M059J (cell line): ENCODE results near the gene AQP5. TPM values are rescaled to one million over a fixed set of nuclear protein-coding genes. Genes with fewer than 3 reads are reported as not detected.
"Not testable (repeated sequence)": the region's sequence is repeated elsewhere in the genome, so short reads cannot be mapped to it uniquely, and the experiment has no call there.

Experiments used
- DNase-seq: peaks from one replicate; pipeline ENCODE4 v3.0.0-alpha.2; 2012; ENCODE audit warnings: low read depth
- total RNA-seq: library from RNA; depleted of rRNA; stranded (reverse); fragments of >200 nt; shearing (Covaris generic); gene quantifications from 2 replicates; pipeline ENCODE4 v1.2.3, GENCODE V29; 2014

The AQP5 gene
- total RNA-seq, 1 experiment from 2014 or later: 0.25 TPM

- DNase-seq: no peak
These were observed 19.1 kb downstream of the AQP5 start for GRCh38 chr12:49980501-49981349.

DNA sequence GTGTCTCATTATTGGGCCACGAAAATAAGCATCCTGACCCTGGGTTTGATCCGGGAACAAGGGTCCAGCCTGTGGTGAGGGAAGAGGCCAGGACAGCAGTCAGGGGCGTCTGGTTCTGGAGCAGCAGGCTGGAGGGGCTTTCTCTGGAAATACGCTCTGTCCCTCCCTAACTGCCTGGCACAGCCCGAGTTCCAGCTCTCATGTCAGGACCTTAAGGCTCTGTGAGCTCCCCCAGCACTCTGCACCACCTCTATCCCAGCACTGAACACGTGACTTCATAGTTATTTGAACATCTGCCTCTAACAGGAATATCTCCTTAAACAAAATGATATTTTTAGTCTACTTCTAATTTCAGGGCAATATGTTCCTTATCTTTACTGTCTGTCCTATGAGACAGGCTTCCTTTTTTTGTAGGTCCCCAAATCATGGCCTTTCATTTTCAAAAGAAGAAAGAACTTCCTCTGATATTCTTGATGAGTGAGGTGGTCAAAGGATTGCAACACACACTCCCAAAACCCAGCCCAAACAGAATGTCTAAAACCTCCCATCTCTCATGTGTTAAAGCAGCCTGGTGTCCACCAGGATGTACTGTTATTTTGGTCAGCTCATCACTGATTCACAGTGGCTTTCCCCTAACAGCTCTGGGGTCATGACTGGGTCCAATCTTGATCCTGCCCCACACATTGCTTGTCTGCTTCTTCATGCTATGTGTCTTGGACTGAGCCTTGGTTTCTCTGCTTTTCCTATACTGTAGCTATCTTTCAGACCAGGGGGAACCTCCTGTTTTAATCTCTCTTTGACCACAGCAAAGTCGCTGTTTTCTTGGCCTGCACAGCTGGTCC is 20.8 kb downstream of the AQP5 start:
- DNase-seq: no peak

DNA sequence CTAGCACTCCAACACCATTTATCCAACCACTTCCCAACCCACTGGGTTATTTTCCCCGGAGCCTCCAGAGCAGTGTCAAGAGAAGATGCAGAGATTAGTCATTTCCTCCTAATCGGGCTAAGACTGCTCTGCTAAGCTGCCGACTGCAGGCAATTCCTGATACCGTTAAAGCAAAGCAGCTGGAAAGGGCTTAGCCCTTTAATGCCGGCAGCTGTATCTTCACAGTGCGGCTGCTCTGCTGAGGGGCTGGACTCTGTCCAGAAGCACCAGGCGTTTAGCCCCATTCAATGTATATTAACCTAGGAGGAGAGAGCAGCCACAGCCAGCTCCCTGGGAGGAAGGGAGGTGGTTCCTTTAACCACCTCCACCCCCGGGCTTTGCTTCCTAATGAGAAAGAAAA is 22.2 kb downstream of the AQP5 start:
- peak; percentile 79 for DNase-seq

DNA sequence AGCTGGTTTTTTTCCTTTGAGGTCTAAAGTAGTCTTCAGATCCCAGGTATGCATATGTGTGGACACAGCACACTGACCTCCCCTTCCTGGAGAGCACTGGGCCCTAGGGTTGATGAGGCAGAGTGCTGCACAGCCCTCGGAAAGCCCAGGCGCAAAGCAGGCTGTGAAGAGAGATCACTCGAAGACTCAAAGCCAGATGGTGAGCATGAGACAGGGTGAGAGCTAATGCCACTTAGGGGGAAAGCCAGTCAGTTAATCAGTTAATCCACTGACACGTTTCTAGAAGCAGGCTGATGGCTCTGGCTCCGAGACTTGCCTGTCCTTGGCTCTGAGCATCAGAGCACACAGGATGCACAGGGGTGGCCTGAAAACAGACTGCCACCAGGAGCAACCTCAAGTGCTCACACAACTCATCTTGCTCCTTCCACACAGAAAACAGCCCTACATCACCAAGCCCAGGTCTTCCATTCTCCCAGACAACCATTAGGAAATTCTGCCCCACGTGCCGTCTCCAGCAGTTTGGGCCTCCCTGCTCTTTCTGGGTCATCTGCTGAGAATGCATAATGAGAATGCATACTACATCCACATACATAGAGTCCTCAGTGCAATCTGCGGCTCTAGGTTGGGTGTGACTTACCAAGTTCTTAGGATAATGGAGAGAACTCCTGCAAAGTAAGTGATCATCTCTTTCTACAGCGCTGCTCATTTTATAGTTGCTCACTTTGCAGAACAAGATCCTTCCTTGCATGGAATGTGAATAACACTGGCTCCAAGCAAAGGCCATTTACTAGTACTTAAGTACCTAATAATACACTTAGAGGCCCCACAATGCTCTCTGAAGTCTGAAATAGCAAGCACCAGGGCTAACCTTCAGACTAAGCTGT is 23.0 kb downstream of the AQP5 start:
- DNase-seq: no peak

- no peak for DNase-seq
These were observed 24.3 kb downstream of the AQP5 start for GRCh38 chr12:49985981-49986380.

DNA sequence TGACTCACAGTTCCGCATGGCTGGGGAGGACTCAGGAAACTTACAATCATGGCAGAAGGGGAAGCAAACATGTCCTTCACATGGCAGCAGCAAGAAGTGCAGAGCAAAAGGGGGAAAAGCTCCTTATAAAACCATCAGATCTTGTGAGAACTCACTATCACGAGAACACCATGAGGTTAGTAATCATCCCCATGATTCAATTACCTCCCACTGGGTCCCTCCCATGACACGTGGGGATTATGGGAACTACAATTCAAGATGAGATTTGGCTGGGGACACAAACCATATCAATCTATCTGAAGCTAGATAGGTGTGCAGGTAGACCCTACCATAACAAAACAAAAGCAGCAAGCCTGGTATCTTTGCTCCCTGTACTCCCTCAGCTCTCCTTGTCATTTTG is 24.8 kb downstream of the AQP5 start:
- not testable (repeated sequence) for DNase-seq

DNA sequence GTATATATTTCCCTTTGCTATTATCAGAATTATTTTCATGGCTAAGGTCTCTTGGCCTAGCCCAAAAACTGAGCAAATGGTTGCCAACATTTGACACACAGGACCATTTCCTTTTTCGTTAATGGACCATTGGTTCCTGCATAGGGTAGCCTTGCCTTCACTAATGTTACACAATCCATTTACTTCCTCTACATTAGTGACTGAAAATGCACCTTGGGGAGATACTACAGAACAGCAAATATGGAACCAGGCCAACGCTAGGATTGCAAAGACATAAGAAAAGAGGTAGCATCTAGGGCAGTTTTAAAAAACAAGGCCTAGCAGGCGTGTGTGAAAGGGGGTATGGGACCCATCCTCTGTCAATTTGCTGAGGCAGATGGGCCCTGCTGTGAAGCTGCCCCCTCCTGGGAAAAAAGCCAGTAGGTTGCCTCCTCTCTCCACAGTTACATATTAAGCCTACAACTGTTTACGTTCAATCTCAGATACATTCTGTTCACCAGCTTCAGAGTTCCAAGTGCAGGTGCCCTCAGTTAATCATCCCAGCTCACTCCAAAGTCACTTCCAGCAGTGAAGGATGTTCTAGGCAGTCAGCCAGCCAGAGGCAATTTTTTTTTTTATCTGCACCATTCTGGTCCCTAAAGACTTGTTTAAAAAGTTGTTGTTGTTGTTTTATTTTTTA is 26.1 kb downstream of the AQP5 start:
- no peak for DNase-seq

GRCh38 chr12:49989400-49989799 is 27.7 kb downstream of the AQP5 start:
- not testable (repeated sequence) for DNase-seq

DNA sequence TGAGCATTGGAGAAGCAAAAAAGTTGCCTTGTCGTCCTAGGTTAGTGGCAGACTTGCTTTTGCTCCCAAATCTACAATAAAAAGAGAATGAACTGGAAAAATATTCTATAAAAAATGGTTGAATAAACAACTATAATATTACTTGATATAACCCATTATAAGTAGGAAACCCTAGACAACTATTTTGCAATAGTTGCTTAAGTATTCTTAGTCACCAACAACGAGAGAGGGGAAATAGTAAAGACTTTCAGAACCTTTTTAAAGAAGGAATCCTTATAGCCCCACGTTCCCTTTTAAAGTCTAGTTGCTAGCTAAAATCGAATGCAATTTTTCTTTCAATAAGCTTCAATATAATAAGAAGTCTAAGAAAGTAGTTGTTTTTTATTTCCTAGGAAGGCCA is 28.6 kb downstream of the AQP5 start:
- DNase-seq: no peak

DNA sequence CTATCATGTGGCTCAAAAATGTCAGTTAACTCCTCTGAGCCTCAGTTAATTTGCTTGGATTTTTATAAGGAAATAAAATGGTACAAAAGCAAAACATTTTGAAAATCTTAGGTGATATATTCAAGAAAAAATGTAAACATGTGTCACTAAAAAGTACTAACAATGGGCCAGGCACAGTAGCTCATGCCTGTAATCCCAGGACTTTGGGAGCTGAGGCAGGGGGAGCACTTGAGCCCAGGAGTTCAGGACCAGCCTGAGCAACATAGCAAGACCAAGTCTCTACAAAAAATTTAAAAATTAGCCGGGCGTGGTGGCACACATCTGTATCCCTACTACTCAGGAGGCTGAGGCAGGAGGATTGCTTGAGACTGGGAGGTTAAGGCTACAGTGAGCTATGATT is 36.8 kb downstream of the AQP5 start:
- no peak for DNase-seq

DNA sequence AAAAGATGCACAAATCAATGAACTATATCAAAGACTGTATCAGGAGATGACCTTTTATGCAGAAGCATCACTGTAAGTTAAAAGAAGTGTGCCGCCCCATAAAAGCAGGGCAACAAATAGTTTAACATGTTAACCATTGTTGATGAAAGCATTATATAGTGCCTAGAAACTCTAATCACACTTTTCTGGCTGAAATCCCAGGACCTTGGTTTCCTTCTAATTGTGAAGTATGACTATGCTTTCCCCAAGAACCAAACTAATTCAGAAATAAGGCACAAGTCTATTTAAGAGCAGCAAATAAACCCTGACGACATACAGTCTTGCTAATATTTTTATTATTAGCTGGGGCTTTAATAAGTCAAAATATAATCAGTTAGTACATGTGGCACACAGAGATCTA is 41.9 kb downstream of the AQP5 start:
- DNase-seq: peak; percentile 14

DNA sequence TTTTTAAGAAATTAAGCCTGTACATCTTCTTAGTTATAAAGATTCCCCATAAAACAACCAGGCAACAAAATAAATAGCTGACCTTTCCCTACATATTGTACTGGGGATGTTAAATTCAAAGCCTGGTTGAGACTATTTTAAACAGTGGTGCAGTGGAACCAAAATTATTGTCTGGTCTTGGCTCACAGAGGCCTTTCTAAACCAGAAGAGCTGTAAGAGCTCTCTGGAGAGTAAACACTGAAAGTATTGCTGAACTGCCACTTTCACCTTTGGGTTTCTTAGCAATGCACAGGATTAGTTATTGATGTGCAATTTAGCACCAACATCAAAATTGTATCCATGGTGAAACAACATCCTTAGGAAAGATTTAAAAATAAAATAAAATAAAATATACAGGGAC is 43.0 kb downstream of the AQP5 start:
- no peak for DNase-seq

- DNase-seq: no peak
These were observed 43.5 kb downstream of the AQP5 start for GRCh38 chr12:50005175-50005574.

DNA sequence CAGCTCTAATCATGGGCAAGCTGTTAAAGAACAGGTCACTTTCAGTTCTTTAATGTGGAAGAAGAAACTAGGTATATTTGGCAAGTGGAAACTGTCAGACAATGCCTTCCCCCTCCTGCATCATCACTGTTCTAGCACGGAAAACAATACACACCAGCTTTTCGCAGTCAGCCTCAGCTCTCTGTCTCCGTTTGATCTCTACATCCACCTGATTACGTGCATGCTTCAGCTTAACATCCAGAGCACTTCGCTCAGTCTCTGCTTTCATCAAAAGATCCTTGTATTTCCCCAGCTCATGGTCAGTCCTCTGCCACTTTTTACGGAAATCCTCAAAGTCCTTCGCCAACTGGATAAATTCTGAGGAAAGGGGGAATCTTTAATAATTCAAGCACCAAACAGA is 44.6 kb downstream of the AQP5 start:
- no peak for DNase-seq

DNA sequence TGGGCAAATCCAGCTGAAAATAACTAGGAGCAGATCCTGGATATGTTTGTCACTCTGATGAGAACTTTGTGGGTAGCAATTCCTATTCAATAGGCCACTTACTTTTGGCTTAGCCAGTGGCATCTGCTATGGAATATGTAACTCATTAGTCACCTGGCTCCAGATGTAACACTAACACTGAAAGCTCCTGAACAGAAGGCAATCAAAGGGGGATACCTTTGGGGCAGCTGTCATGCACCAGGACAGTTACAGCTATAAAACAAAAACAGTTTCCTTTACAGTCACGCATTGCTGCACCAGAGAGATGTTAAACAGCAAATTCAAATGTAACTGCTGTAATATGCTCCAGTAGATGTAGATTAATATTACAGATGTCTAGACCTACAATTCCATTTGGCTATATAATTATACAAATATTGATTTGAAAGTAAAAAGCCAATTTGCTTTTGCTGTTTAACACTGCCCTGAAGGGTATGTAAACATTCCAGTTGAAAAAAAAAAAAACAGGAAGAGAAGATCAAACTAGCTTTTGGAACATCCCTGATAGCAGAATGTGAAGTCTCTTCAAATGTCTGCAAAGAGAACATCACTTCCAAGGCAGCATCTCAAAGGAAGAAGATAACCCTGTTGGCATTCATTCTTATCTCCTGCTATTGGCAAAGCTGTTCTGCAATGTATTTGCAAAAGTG is 45.2 kb downstream of the AQP5 start:
- DNase-seq: peak; percentile 50

DNA sequence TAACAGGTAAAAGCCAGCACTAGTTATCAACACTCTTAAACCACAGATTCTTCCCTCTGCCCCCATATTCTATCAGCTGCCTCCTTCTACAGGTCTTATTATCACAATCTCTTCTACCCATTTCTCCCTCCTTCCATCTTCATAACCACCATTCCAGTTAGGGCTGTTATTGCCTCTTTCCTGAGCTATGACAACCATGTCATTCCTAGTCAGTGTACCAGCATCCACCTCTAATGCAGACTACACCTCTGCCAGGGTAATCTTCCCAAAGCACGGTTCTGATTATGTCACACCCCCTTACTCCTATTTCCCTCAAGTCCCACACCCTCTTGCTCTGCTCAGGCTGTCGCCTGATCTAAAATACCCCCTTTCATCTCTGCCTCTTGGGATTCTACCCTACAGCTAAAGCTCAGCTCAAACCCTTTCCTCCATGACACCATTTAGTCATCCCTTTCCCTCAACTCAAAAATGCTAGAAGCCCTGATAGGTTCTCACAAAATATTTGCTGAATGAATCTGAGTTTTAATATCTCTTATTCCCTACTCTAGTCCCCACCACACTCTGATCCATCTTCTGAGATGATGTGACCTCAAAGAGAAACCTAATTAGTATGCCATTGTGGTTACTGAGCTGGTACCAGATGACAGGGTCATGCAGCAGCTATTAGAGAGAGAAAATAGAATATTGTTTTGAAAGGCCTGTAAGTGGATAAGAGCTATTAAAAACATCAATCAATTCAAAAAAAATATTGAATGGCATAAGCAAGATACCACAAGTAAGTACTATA is 51.9 kb downstream of the AQP5 start:
- DNase-seq: peak; percentile 26

GRCh38 chr12:50014342-50014741 is 52.7 kb downstream of the AQP5 start:
- DNase-seq: no peak
